HCT116 (cell line): Measurements from ENCODE around the gene ACTBL2. TPM values are rescaled to one million over a fixed set of nuclear protein-coding genes. Genes with fewer than 3 reads are reported as not detected.

ENCODE experiments used
- ATAC-seq: fragments of 200-7000 bp; cut with Tn5 transposase; 2 replicates; pipeline ENCODE4 v1.9.1; 2020; ENCODE audit warnings: mild to moderate bottlenecking, moderate library complexity
- BruUV-seq: library from RNA; stranded (reverse); fragments of 400-500 nt; replicated peaks from 2 replicates; lab custom pipeline; 2021; lab: Mats Ljungman, UMichigan
- CTCF ChIA-PET: fragments of 300-600 bp; sonication (Branson Sonifier 250); formaldehyde crosslinking; loops from one replicate; lab custom pipeline; 2021; ENCODE audit warnings: antibody characterized with exemption; lab: Charles Lee
- POLR2A ChIA-PET: fragments of 300-600, 350-600 bp; sonication (Branson Sonifier 250); formaldehyde crosslinking; loops from one replicate; lab custom pipeline; 2021; ENCODE audit warnings: antibody characterized with exemption; lab: Charles Lee
- RAD21 ChIA-PET, 2 experiments: fragments of 300-600 bp; sonication (Branson Sonifier 250); formaldehyde crosslinking; loops; one replicate each; lab custom pipeline; 2023; ENCODE audit warnings: low total read pairs in 2 of 2; ENCODE audit not compliant: uncharacterized antibody in 2 of 2, unreplicated experiment in 2 of 2, low non-redundant PET in 1 of 2; lab: Charles Lee
- DNase-seq: peaks from one replicate; pipeline ENCODE4 v3.0.0-alpha.2; 2010; ENCODE audit warnings: low read depth, low spot score
- H2AFZ ChIP-seq: fragments of 200-600 bp; shearing (Covaris generic), sonication (generic); 2 replicates; pipeline ENCODE4 v1.6.1; 2017; ENCODE audit warnings: low read depth, mixed run types, mixed read lengths, antibody characterized with exemption, low read length; ENCODE audit not compliant: poor library complexity, severe bottlenecking
- H3K27ac ChIP-seq: 2 replicates; pipeline ENCODE4 v1.5.1; 2012; ENCODE audit warnings: low read depth, low read length
- H3K27me3 ChIP-seq: fragments of 200-600 bp; sonication (generic); 2 replicates; pipeline ENCODE4 v1.6.1; 2016; ENCODE audit warnings: mixed run types, low read length, mixed read lengths; ENCODE audit not compliant: insufficient read depth
- H3K36me3 ChIP-seq, 2 experiments: fragments of 200-500 bp in 1 of 2; fragments of 200-600 bp in 1 of 2; sonication (Bioruptor generic) in 1 of 2; sonication (generic) in 1 of 2; 2 replicates each; pipeline versions ENCODE4 v1.5.1 to v1.6.1; 2014 to 2016; ENCODE audit warnings: low read length in 2 of 2, inconsistent platforms in 1 of 2, mixed read lengths in 1 of 2, mixed run types in 1 of 2; ENCODE audit not compliant: insufficient read depth in 2 of 2, control insufficient read depth in 1 of 2
- H3K4me1 ChIP-seq, 2 experiments: fragments of 200-600 bp in 1 of 2; sonication (generic) in 1 of 2; 2 replicates each; pipeline versions ENCODE4 v1.5.1 to v1.6.1; 2012 to 2017; ENCODE audit warnings: low read length in 2 of 2, inconsistent platforms in 1 of 2, mild to moderate bottlenecking in 1 of 2, mixed read lengths in 1 of 2, mixed run types in 1 of 2, moderate library complexity in 1 of 2; ENCODE audit not compliant: insufficient read depth in 2 of 2, control insufficient read depth in 1 of 2
- H3K4me2 ChIP-seq: fragments of 200-600 bp; sonication (generic); 2 replicates; pipeline ENCODE4 v1.6.1; 2017; ENCODE audit warnings: mixed run types, low read length, mixed read lengths
- H3K4me3 ChIP-seq, 2 experiments: fragments of 200-600 bp in 1 of 2; sonication (generic) in 1 of 2; replicated peaks in 1 of 2; 2 replicates each; pipeline ENCODE4 v1.5.1; 2011 to 2016; ENCODE audit warnings: low read length in 2 of 2, control low read depth in 1 of 2, low read depth in 1 of 2, mild to moderate bottlenecking in 1 of 2, mixed read lengths in 1 of 2, mixed run types in 1 of 2
- H3K79me2 ChIP-seq: fragments of 200-600 bp; sonication (generic); 2 replicates; pipeline ENCODE4 v1.6.1; 2017; ENCODE audit warnings: mild to moderate bottlenecking, mixed run types, low read length, moderate library complexity, mixed read lengths; ENCODE audit not compliant: insufficient read depth
- H3K9ac ChIP-seq: fragments of 200-600 bp; sonication (generic); 2 replicates; pipeline ENCODE4 v1.6.1; 2016; ENCODE audit warnings: low read length, mixed read lengths
- H3K9me2 ChIP-seq: fragments of 200-600 bp; sonication (generic), shearing (Covaris generic); 2 replicates; pipeline ENCODE4 v1.6.1; 2017; ENCODE audit warnings: mixed run types, mild to moderate bottlenecking, moderate library complexity; ENCODE audit not compliant: insufficient read depth
- H3K9me3 ChIP-seq, 2 experiments: fragments of 200-500 bp in 1 of 2; fragments of 200-600 bp in 1 of 2; sonication (Bioruptor generic) in 1 of 2; sonication (generic) in 1 of 2; 2 replicates each; pipeline ENCODE4 v1.6.1; 2014 to 2017; ENCODE audit warnings: low read length in 2 of 2, mixed read lengths in 2 of 2, inconsistent platforms in 1 of 2, low read depth in 1 of 2, mild to moderate bottlenecking in 1 of 2, mixed run types in 1 of 2, moderate library complexity in 1 of 2; ENCODE audit not compliant: control insufficient read depth in 1 of 2, insufficient read depth in 1 of 2
- H4K20me1 ChIP-seq: fragments of 200-600 bp; sonication (generic), shearing (Covaris generic); 2 replicates; pipeline ENCODE4 v1.6.1; 2017; ENCODE audit warnings: mixed run types, mild to moderate bottlenecking, moderate library complexity; ENCODE audit not compliant: insufficient read depth
- CEBPB ChIP-seq: IDR thresholded peaks from 2 replicates; pipeline ENCODE4 v1.6.1; 2012; ENCODE audit warnings: low read depth
- EGR1 ChIP-seq: IDR thresholded peaks from 2 replicates; pipeline ENCODE4 v1.6.1; 2012; ENCODE audit warnings: low read depth
- ELF1 ChIP-seq: IDR thresholded peaks from 2 replicates; pipeline ENCODE4 v1.6.1; 2012; ENCODE audit warnings: low read depth, borderline replicate concordance
- EZH2phosphoT487 ChIP-seq: fragments of 200-600 bp; IDR thresholded peaks from 2 replicates; pipeline ENCODE4 v1.6.1; 2018; ENCODE audit warnings: antibody characterized with exemption, borderline replicate concordance
- JUND ChIP-seq: IDR thresholded peaks from 2 replicates; pipeline ENCODE4 v1.6.1; 2012
- POLR2A ChIP-seq: IDR thresholded peaks from 2 replicates; pipeline ENCODE4 v1.7.0; 2011; ENCODE audit warnings: borderline replicate concordance; ENCODE audit not compliant: insufficient read depth, insufficient read length; ENCODE audit errors: extremely low read depth
- POLR2AphosphoS5 ChIP-seq: IDR thresholded peaks from 2 replicates; pipeline ENCODE4 v1.6.1; 2011; ENCODE audit warnings: mild to moderate bottlenecking, low read depth, low read length, moderate library complexity
- SP1 ChIP-seq: IDR thresholded peaks from 2 replicates; pipeline ENCODE4 v1.6.1; 2012; ENCODE audit warnings: low read depth
- ZFX ChIP-seq: fragments of 450-650 bp; IDR thresholded peaks from 2 replicates; pipeline ENCODE4 v1.6.1; 2017
- ZNF274 ChIP-seq: fragments of 200-500 bp; sonication (Bioruptor generic); IDR thresholded peaks from 2 replicates; pipeline ENCODE4 v1.6.1; 2014; ENCODE audit warnings: mild to moderate bottlenecking, low read depth, low read length, inconsistent platforms
- intact Hi-C: fragments of 100-400 bp; cut with micrococcal nuclease; formaldehyde crosslinking; loops from 2 replicates; pipeline ENCODE4 v1.10.0; 2022
- total RNA-seq: library from RNA; stranded (reverse); gene quantifications from one replicate; pipeline ENCODE4 v1.2.1, GENCODE V29; 2021; ENCODE audit not compliant: unreplicated experiment
- TF ChIP-seq, protein P1 (sequence below): IDR thresholded peaks from 2 replicates; pipeline ENCODE4 v1.6.1; 2012; ENCODE audit warnings: low read depth
- TF ChIP-seq, protein P2 (sequence below), 3 experiments: fragments of 200-600 bp in 1 of 3; sonication (generic) in 1 of 3; IDR thresholded peaks in 2 of 3; conservative IDR thresholded peaks in 1 of 3; 2 replicates each; pipeline ENCODE4 v1.5.1; 2012 to 2017; ENCODE audit warnings: low read depth in 2 of 3, low read length in 2 of 3, antibody characterized with exemption in 1 of 3, borderline replicate concordance in 1 of 3, control low read depth in 1 of 3, mild to moderate bottlenecking in 1 of 3, mixed read lengths in 1 of 3, mixed run types in 1 of 3, moderate library complexity in 1 of 3; ENCODE audit not compliant: insufficient read depth in 1 of 3

The ACTBL2 gene
- total RNA-seq, 1 experiment from 2014 or later = 0.07 TPM

DNA sequence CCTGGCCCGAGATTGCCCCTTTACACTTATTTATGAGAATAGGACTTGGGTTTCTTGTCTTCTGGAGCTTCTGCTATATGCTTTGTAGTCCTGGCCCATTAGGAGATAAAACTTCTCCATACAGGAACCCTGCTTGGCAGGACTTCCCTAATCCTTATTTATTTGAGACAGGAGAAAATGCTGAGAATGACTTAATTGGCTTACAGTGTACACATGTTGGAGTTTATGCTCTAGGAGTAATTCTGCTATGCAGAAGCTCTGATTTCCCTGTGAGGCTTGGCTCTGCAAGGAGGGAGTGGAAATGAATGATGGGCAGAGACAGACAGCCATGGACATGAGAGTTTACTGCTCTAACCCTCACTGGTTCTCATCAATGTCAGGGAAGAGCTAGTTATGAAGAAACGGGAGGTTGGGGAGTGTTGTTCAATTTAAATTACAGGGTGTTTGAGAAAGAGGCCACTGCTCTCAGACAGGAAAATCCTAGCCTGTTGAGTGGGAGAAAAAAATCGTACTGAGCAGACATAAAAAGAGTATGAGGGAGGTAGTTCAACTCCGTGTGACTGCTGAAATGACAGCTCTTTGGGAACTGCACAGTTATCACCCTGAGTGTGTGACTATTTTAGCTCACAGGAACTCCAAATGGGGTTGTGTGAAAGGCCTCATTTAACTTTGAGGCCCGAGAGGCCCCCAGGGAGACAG, 37.5 kb downstream of the ACTBL2 start (continued):
- TF ChIP-seq CEBPB (no peak), EZH2phosphoT487 (no peak), ZNF274 (no peak)
- TF ChIP-seq, protein P1, sequence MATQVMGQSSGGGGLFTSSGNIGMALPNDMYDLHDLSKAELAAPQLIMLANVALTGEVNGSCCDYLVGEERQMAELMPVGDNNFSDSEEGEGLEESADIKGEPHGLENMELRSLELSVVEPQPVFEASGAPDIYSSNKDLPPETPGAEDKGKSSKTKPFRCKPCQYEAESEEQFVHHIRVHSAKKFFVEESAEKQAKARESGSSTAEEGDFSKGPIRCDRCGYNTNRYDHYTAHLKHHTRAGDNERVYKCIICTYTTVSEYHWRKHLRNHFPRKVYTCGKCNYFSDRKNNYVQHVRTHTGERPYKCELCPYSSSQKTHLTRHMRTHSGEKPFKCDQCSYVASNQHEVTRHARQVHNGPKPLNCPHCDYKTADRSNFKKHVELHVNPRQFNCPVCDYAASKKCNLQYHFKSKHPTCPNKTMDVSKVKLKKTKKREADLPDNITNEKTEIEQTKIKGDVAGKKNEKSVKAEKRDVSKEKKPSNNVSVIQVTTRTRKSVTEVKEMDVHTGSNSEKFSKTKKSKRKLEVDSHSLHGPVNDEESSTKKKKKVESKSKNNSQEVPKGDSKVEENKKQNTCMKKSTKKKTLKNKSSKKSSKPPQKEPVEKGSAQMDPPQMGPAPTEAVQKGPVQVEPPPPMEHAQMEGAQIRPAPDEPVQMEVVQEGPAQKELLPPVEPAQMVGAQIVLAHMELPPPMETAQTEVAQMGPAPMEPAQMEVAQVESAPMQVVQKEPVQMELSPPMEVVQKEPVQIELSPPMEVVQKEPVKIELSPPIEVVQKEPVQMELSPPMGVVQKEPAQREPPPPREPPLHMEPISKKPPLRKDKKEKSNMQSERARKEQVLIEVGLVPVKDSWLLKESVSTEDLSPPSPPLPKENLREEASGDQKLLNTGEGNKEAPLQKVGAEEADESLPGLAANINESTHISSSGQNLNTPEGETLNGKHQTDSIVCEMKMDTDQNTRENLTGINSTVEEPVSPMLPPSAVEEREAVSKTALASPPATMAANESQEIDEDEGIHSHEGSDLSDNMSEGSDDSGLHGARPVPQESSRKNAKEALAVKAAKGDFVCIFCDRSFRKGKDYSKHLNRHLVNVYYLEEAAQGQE = no peak

- ATAC-seq (peak; percentile 25; the same call in 1 of the 2 replicates), DNase-seq (no peak)
- Histone ChIP-seq H4K20me1 (no peaks in the 10 kb centered on the region), H3K9me3 (no peaks in the 10 kb centered on the region), H3K9me2 (no peaks in the 10 kb centered on the region), H3K4me3 (no peak overlapping the region; a peak in 1 of 4 replicates), H3K4me1 (peaks cover 18 to 23% of the 10 kb centered on the region in 2 experiments; a peak in 3 of 4 replicates), H3K9ac (no peak overlapping the region), H3K79me2 (no peaks in the 10 kb centered on the region), H2AFZ (peak overlapping the region; percentile 43)
- RAD21 ChIA-PET = no interaction called here
- no TSS peak for BruUV-seq
- intact Hi-C loops = no loop called here
- CTCF ChIA-PET = interaction anchor here (1.3 kb wide), 1 partner anchor 52 kb away, joined by 3 read pairs; no protein-coding TSS in a partner anchor
- TF ChIP-seq POLR2AphosphoS5 (no peak), EGR1 (no peak), EZH2phosphoT487 (no peak), JUND (no peak), ELF1 (no peak), SP1 (no peak), ZNF274 (no peak), POLR2A (no peak), ZFX (no peak)
- TF ChIP-seq, protein P2, sequence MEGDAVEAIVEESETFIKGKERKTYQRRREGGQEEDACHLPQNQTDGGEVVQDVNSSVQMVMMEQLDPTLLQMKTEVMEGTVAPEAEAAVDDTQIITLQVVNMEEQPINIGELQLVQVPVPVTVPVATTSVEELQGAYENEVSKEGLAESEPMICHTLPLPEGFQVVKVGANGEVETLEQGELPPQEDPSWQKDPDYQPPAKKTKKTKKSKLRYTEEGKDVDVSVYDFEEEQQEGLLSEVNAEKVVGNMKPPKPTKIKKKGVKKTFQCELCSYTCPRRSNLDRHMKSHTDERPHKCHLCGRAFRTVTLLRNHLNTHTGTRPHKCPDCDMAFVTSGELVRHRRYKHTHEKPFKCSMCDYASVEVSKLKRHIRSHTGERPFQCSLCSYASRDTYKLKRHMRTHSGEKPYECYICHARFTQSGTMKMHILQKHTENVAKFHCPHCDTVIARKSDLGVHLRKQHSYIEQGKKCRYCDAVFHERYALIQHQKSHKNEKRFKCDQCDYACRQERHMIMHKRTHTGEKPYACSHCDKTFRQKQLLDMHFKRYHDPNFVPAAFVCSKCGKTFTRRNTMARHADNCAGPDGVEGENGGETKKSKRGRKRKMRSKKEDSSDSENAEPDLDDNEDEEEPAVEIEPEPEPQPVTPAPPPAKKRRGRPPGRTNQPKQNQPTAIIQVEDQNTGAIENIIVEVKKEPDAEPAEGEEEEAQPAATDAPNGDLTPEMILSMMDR (IDR thresholded peaks at IDR 0.05 in 2 of 3, conservative IDR thresholded peaks at IDR 0.05 in 1 of 3; ENCODE audit: borderline replicate concordance in 1 of 3, insufficient read depth in 1 of 3, low read depth in 2 of 3, low read length in 2 of 3) = no peak
- TF ChIP-seq, all 23 proteins: peak for 0
- Histone ChIP-seq H3K36me3 (no peaks in the 10 kb centered on the region), H3K27me3 (no peaks in the 10 kb centered on the region), H3K4me2 (peak overlapping the region; percentile 20; the same call in 1 of the 2 replicates), H3K27ac (peak overlapping the region; percentile 25)
- POLR2A ChIA-PET = no interaction called here
Measured at GRCh38 chr5:57442080-57442839, 40.4 kb downstream of the ACTBL2 start.
